H9 (cell line): ENCODE measurements around the gene ANKH. TPM values are rescaled to one million over a fixed set of nuclear protein-coding genes. Genes with fewer than 3 reads are reported as not detected.

Experiments used
- DNase-seq: peaks from one replicate; pipeline ENCODE4 v3.0.0-alpha.2; 2017
- H2AFZ ChIP-seq: one replicate; pipeline ENCODE4 v1.6.1; 2013; ENCODE audit warnings: mild to moderate bottlenecking, low read length, control low read depth, moderate library complexity
- H2AK5ac ChIP-seq: 2 replicates; pipeline ENCODE4 v1.6.1; 2013; ENCODE audit warnings: low read length, control low read depth, mixed read lengths; ENCODE audit not compliant: insufficient read length
- H2BK120ac ChIP-seq: one replicate; pipeline ENCODE4 v1.6.1; 2013; ENCODE audit warnings: low read depth, mild to moderate bottlenecking, low read length, control low read depth, inconsistent platforms; ENCODE audit not compliant: poor library complexity, severe bottlenecking
- H2BK12ac ChIP-seq: 2 replicates; pipeline ENCODE4 v1.6.1; 2013; ENCODE audit warnings: low read length, control low read depth, mixed read lengths, low read depth; ENCODE audit not compliant: insufficient read length
- H2BK15ac ChIP-seq: 2 replicates; pipeline ENCODE4 v1.6.1; 2013; ENCODE audit warnings: low read depth, low read length, control low read depth
- H2BK20ac ChIP-seq: one replicate; pipeline ENCODE4 v1.6.1; 2013; ENCODE audit warnings: low read depth, mild to moderate bottlenecking, low read length, control low read depth, inconsistent platforms; ENCODE audit not compliant: poor library complexity, severe bottlenecking
- H2BK5ac ChIP-seq: 2 replicates; pipeline ENCODE4 v1.6.1; 2013; ENCODE audit warnings: low read length, control low read depth, mixed read lengths; ENCODE audit not compliant: insufficient read length
- H3K14ac ChIP-seq: 2 replicates; pipeline ENCODE4 v1.6.1; 2013; ENCODE audit warnings: low read length, control low read depth; ENCODE audit not compliant: insufficient read depth
- H3K18ac ChIP-seq: 2 replicates; pipeline ENCODE4 v1.6.1; 2013; ENCODE audit warnings: low read depth, mild to moderate bottlenecking, mixed read lengths, low read length, control low read depth; ENCODE audit not compliant: insufficient read length
- H3K23ac ChIP-seq: 2 replicates; pipeline ENCODE4 v1.6.1; 2013; ENCODE audit warnings: low read length, control low read depth, mixed read lengths, low read depth; ENCODE audit not compliant: insufficient read length
- H3K23me2 ChIP-seq: 2 replicates; pipeline ENCODE4 v1.6.1; 2013; ENCODE audit warnings: low read depth, mild to moderate bottlenecking, mixed read lengths, low read length, control low read depth; ENCODE audit not compliant: insufficient read length, poor library complexity, severe bottlenecking
- H3K27ac ChIP-seq: 2 replicates; pipeline ENCODE4 v1.5.1; 2013; ENCODE audit warnings: low read length, control low read depth, mixed read lengths, low read depth; ENCODE audit not compliant: insufficient read length
- H3K27me3 ChIP-seq: 2 replicates; pipeline ENCODE4 v1.6.1; 2013; ENCODE audit warnings: low read length, control low read depth, inconsistent platforms; ENCODE audit not compliant: insufficient read depth
- H3K4ac ChIP-seq: 2 replicates; pipeline ENCODE4 v1.6.1; 2013; ENCODE audit warnings: low read depth, mild to moderate bottlenecking, control low read depth, inconsistent platforms, low read length, moderate library complexity
- H3K4me1 ChIP-seq: 2 replicates; pipeline ENCODE4 v1.6.1; 2013; ENCODE audit warnings: low read length, control low read depth, inconsistent platforms; ENCODE audit not compliant: insufficient read depth
- H3K4me2 ChIP-seq: 2 replicates; pipeline ENCODE4 v1.6.1; 2013; ENCODE audit warnings: low read length, control low read depth, mixed read lengths; ENCODE audit not compliant: insufficient read length, insufficient read depth
- H3K56ac ChIP-seq: 2 replicates; pipeline ENCODE4 v1.6.1; 2013; ENCODE audit warnings: low read depth, mild to moderate bottlenecking, mixed read lengths, low read length, control low read depth; ENCODE audit not compliant: insufficient read length
- H3K79me1 ChIP-seq: 2 replicates; pipeline ENCODE4 v1.6.1; 2013; ENCODE audit warnings: low read depth, mild to moderate bottlenecking, moderate library complexity, low read length, control low read depth, inconsistent platforms; ENCODE audit not compliant: insufficient read depth, poor library complexity, severe bottlenecking
- H3K79me2 ChIP-seq: 2 replicates; pipeline ENCODE4 v1.6.1; 2013; ENCODE audit warnings: low read length, control low read depth, inconsistent platforms; ENCODE audit not compliant: insufficient read depth
- H3K9ac ChIP-seq: 2 replicates; pipeline ENCODE4 v1.6.1; 2013; ENCODE audit warnings: low read length, control low read depth, mixed read lengths; ENCODE audit not compliant: insufficient read length; ENCODE audit errors: extremely low read depth
- H3K9me3 ChIP-seq: one replicate; pipeline ENCODE4 v1.6.1; 2013; ENCODE audit warnings: low read depth, low read length, inconsistent platforms; ENCODE audit not compliant: control insufficient read depth
- H3T11ph ChIP-seq: one replicate; pipeline ENCODE4 v1.6.1; 2013; ENCODE audit warnings: mild to moderate bottlenecking, low read length, control low read depth, inconsistent platforms
- H4K20me1 ChIP-seq: one replicate; pipeline ENCODE4 v1.6.1; 2013; ENCODE audit not compliant: control insufficient read depth, insufficient read length, insufficient read depth
- H4K5ac ChIP-seq: 2 replicates; pipeline ENCODE4 v1.6.1; 2013; ENCODE audit warnings: low read depth, mild to moderate bottlenecking, mixed read lengths, low read length, control low read depth; ENCODE audit not compliant: insufficient read length
- H4K8ac ChIP-seq: replicated peaks from 2 replicates; pipeline ENCODE4 v1.6.1; 2013; ENCODE audit warnings: low read length, control low read depth, mixed read lengths, low read depth; ENCODE audit not compliant: insufficient read length
- H4K91ac ChIP-seq: 2 replicates; pipeline ENCODE4 v1.6.1; 2013; ENCODE audit warnings: low read depth, mild to moderate bottlenecking, moderate library complexity, mixed read lengths, low read length, control low read depth; ENCODE audit not compliant: insufficient read length
- H3K27ac Mint-ChIP-seq, 3 experiments: 2 replicates in 2 of 3; 3 replicates in 1 of 3; pipeline ENCODE4 v1.8.0; 2020 to 2021; ENCODE audit warnings: mixed read lengths in 3 of 3, mild to moderate bottlenecking in 1 of 3, moderate library complexity in 1 of 3
- H3K27me3 Mint-ChIP-seq: 2 replicates; pipeline ENCODE4 v1.8.0; 2021; ENCODE audit warnings: low read depth, mild to moderate bottlenecking, moderate library complexity, mixed read lengths
- H3K36me3 Mint-ChIP-seq, 3 experiments: 2 replicates in 2 of 3; 3 replicates in 1 of 3; pipeline ENCODE4 v1.8.0; 2020 to 2021; ENCODE audit warnings: low read depth in 3 of 3, mixed read lengths in 3 of 3; ENCODE audit not compliant: insufficient read depth in 1 of 3
- H3K4me1 Mint-ChIP-seq, 2 experiments: 2 replicates each; pipeline ENCODE4 v1.8.0; 2020; ENCODE audit warnings: mixed read lengths in 2 of 2
- H3K4me3 Mint-ChIP-seq, 2 experiments: 2 replicates in 1 of 2; 3 replicates in 1 of 2; pipeline ENCODE4 v1.8.0; 2020 to 2021; ENCODE audit warnings: mild to moderate bottlenecking in 2 of 2, mixed read lengths in 2 of 2, moderate library complexity in 1 of 2
- H3K9me3 Mint-ChIP-seq, 2 experiments: 2 replicates in 1 of 2; 3 replicates in 1 of 2; pipeline ENCODE4 v1.8.0; 2020; ENCODE audit warnings: mild to moderate bottlenecking in 2 of 2, mixed read lengths in 2 of 2, moderate library complexity in 1 of 2
- CTCF ChIP-seq: fragments of 200-600 bp; sonication (generic); conservative IDR thresholded peaks from 3 replicates; pipeline ENCODE4 v1.8.0; 2021; ENCODE audit warnings: antibody characterized with exemption, mild to moderate bottlenecking
- WGBS: extraction: QIAGEN DNeasy Blood & Tissue Kit; methylation state at CpG from one replicate; pipeline ENCODE4 v1.1.7; 2013; ENCODE audit warnings: missing lambda C conversion rate, low lambda C conversion rate, mixed read lengths; ENCODE audit not compliant: insufficient read length; ENCODE audit errors: extremely low coverage; 5-methylcytosine and 5-hydroxymethylcytosine counted together
- total RNA-seq: library from RNA; stranded (reverse); gene quantifications from 2 replicates; pipeline ENCODE4 v1.2.1, GENCODE V29; 2021

The ANKH gene
- total RNA-seq, 1 experiment from 2014 or later, result 9.6 TPM

- Mint-ChIP-seq H3K27ac (no peak overlapping the region), H3K36me3 (no peaks in the 10 kb centered on the region; a peak in 1 of 7 replicates), H3K4me3 (no peak overlapping the region), H3K4me1 (no peaks in the 10 kb centered on the region), H3K27me3 (no peaks in the 10 kb centered on the region), H3K9me3 (no peaks in the 10 kb centered on the region)
- H3K79me1 ChIP-seq, result no peaks in the 10 kb centered on the region
- no peak overlapping the region for H2AFZ ChIP-seq
- no peak overlapping the region for H3K18ac ChIP-seq
- no peak overlapping the region for H4K91ac ChIP-seq
- H3K56ac ChIP-seq, result no peak overlapping the region
- no peak overlapping the region for H2BK15ac ChIP-seq
- no peaks in the 10 kb centered on the region for H3K23me2 ChIP-seq
- no peaks in the 10 kb centered on the region for H3K9me3 ChIP-seq
- H3T11ph ChIP-seq, result no peak overlapping the region
- no peak overlapping the region for H2AK5ac ChIP-seq
- no peak overlapping the region for H2BK5ac ChIP-seq
- no peak overlapping the region for H2BK120ac ChIP-seq
- H4K20me1 ChIP-seq, result no peaks in the 10 kb centered on the region
- no peak overlapping the region for H4K8ac ChIP-seq
- H3K27ac ChIP-seq, result no peak overlapping the region
- no peak overlapping the region for H3K23ac ChIP-seq
- no peaks in the 10 kb centered on the region for H3K27me3 ChIP-seq
- no peak overlapping the region for H3K9ac ChIP-seq
- no peak overlapping the region for H4K5ac ChIP-seq
- H3K14ac ChIP-seq, result no peak overlapping the region
- H3K79me2 ChIP-seq, result no peaks in the 10 kb centered on the region
- no peak for TF ChIP-seq CTCF
- H2BK20ac ChIP-seq, result no peak overlapping the region
- H2BK12ac ChIP-seq, result no peak overlapping the region
- no CpG with 5 or more reads among the region's 7 CpGs for WGBS
- H3K4me1 ChIP-seq, result no peaks in the 10 kb centered on the region
- no peak overlapping the region for H3K4ac ChIP-seq
- DNase-seq, result no peak
- H3K4me2 ChIP-seq, result no peak overlapping the region
Measured at GRCh38 chr5:14914193-14914592, 42.6 kb upstream of the ANKH start.
